Keratinocyte (primary cell): ENCODE results near the gene IFNW1. TPM values are rescaled to one million over a fixed set of nuclear protein-coding genes. Genes with fewer than 3 reads are reported as not detected.

Experiments used
- DNase-seq: peaks from one replicate; pipeline ENCODE4 v3.0.0-alpha.2; 2011; ENCODE audit warnings: low read depth, missing footprints, low spot score
- FAIRE-seq: peaks from 2 replicates; lab custom pipeline; 2011; peaks lifted over from hg19 to GRCh38; lab: Jason Lieb, UNC
- H2AFZ ChIP-seq: 2 replicates; pipeline ENCODE4 v1.6.0; 2012; ENCODE audit warnings: low read length, control low read depth, inconsistent platforms; ENCODE audit not compliant: control insufficient read depth
- H3K27ac ChIP-seq: 2 replicates; pipeline ENCODE4 v1.5.1; 2011; ENCODE audit warnings: low read length; ENCODE audit not compliant: control insufficient read depth, insufficient read depth
- H3K27me3 ChIP-seq: 3 replicates; pipeline ENCODE4 v1.6.0; 2011; ENCODE audit warnings: low read length; ENCODE audit not compliant: control insufficient read depth, insufficient read depth; ENCODE audit errors: extremely low read depth
- H3K36me3 ChIP-seq, 2 experiments: 2 replicates in 1 of 2; 3 replicates in 1 of 2; pipeline ENCODE4 v1.5.1; 2011; ENCODE audit warnings: low read length in 2 of 2, mild to moderate bottlenecking in 1 of 2; ENCODE audit not compliant: control insufficient read depth in 2 of 2, insufficient read depth in 2 of 2; ENCODE audit errors: extremely low read depth in 1 of 2
- H3K4me1 ChIP-seq: 3 replicates; pipeline ENCODE4 v1.5.1; 2011; ENCODE audit warnings: low read length; ENCODE audit not compliant: control insufficient read depth, insufficient read depth; ENCODE audit errors: extremely low read depth
- H3K4me2 ChIP-seq: 3 replicates; pipeline ENCODE4 v1.6.0; 2011; ENCODE audit warnings: low read depth, low read length; ENCODE audit not compliant: control insufficient read depth, insufficient read depth; ENCODE audit errors: extremely low read depth
- H3K4me3 ChIP-seq, 3 experiments: fragments of 200-600 bp in 1 of 3; sonication (generic) in 1 of 3; 2 replicates in 2 of 3; 3 replicates in 1 of 3; pipeline ENCODE4 v1.5.1; 2011 to 2016; ENCODE audit warnings: low read length in 3 of 3, mild to moderate bottlenecking in 3 of 3, control low read depth in 2 of 3, inconsistent platforms in 1 of 3, low read depth in 1 of 3, mixed read lengths in 1 of 3, mixed run types in 1 of 3, moderate library complexity in 1 of 3; ENCODE audit not compliant: control insufficient read depth in 2 of 3, insufficient read depth in 2 of 3; ENCODE audit errors: extremely low read depth in 1 of 3
- H3K79me2 ChIP-seq: 2 replicates; pipeline ENCODE4 v1.6.0; 2012; ENCODE audit warnings: low read length; ENCODE audit not compliant: control insufficient read depth, insufficient read depth
- H3K9ac ChIP-seq: 3 replicates; pipeline ENCODE4 v1.6.0; 2011; ENCODE audit warnings: low read length; ENCODE audit not compliant: control insufficient read depth, insufficient read depth; ENCODE audit errors: extremely low read depth
- H3K9me1 ChIP-seq: 3 replicates; pipeline ENCODE4 v1.6.0; 2011; ENCODE audit warnings: low read length; ENCODE audit not compliant: control insufficient read depth, insufficient read depth; ENCODE audit errors: extremely low read depth
- H3K9me3 ChIP-seq: 2 replicates; pipeline ENCODE4 v1.5.1; 2012; ENCODE audit warnings: low read depth, low read length; ENCODE audit not compliant: control insufficient read depth
- H4K20me1 ChIP-seq: 3 replicates; pipeline ENCODE4 v1.6.0; 2011; ENCODE audit warnings: low read length; ENCODE audit not compliant: control insufficient read depth, insufficient read depth; ENCODE audit errors: extremely low read depth
- CTCF ChIP-seq, 3 experiments: IDR thresholded peaks in 1 of 3; conservative IDR thresholded peaks in 1 of 3; optimal IDR thresholded peaks in 1 of 3; 2 replicates in 2 of 3; 3 replicates in 1 of 3; pipeline versions ENCODE3 to v1.5.1; 2011; ENCODE audit warnings: low read length in 3 of 3, mild to moderate bottlenecking in 3 of 3, moderate library complexity in 2 of 3, control low read depth in 1 of 3, inconsistent platforms in 1 of 3; ENCODE audit not compliant: insufficient read depth in 2 of 3; ENCODE audit errors: extremely low read depth in 1 of 3
- EZH2 ChIP-seq: IDR thresholded peaks from one replicate; pipeline ENCODE4 v1.6.1; 2012; ENCODE audit warnings: inconsistent platforms, mild to moderate bottlenecking, low read length, moderate library complexity
- dilution Hi-C: fragments of 300-500 bp; cut with MboI; formaldehyde crosslinking; loops from one replicate; pipeline ENCODE4 v1.7.0; 2020; ENCODE audit warnings: low sequenced_read_pairs; ENCODE audit not compliant: extremely low pct_ligation_motif_present
- polyA plus RNA-seq, 5 experiments: library from polyadenylated mRNA; depleted of rRNA in 3 of 5; stranded (reverse) in 3 of 5; stranded (forward) in 1 of 5; unstranded in 1 of 5; fragments of >200 nt; gene quantifications; 1 replicate in 1 of 5; 2 replicates in 3 of 5; 3 replicates in 1 of 5; pipeline versions ENCODE4 v1.2.1 to v1.2.3, GENCODE V29; 2011 to 2012; ENCODE audit warnings: missing spikeins in 2 of 5, low read depth in 1 of 5, low replicate concordance in 1 of 5

The IFNW1 gene
- polyA plus RNA-seq, 1 donor (not counting 4 experiments of a cell fraction or from before 2014, with no cell fraction given): not detected

GRCh38 chr9:21121079-21121478 lies 20.6 kb downstream of the IFNW1 start:
- no peaks in the 10 kb centered on the region for H3K9me1 ChIP-seq
- DNase-seq: no peak
- H3K4me2 ChIP-seq: no peak overlapping the region
- no peaks in the 10 kb centered on the region for H3K9me3 ChIP-seq
- H3K27ac ChIP-seq: no peak overlapping the region
- H3K79me2 ChIP-seq: no peaks in the 10 kb centered on the region
- H3K9ac ChIP-seq: no peak overlapping the region
- H2AFZ ChIP-seq: no peak overlapping the region
- TF ChIP-seq CTCF (optimal IDR thresholded peaks at IDR 0.05 in 1 of 3, IDR thresholded peaks at IDR 0.05 in 1 of 3, conservative IDR thresholded peaks at IDR 0.05 in 1 of 3; ENCODE audit: extremely low read depth in 1 of 3, insufficient read depth in 2 of 3, low read length in 3 of 3): no peak
- TF ChIP-seq EZH2: no peak
- dilution Hi-C loops: no loop called here
- no peak for FAIRE-seq
- H3K4me1 ChIP-seq: no peaks in the 10 kb centered on the region
- H3K36me3 ChIP-seq: no peaks in the 10 kb centered on the region
- peaks cover 17% of the 10 kb centered on the region for H3K27me3 ChIP-seq
- H3K4me3 ChIP-seq: no peak overlapping the region
- H4K20me1 ChIP-seq: no peaks in the 10 kb centered on the region

GRCh38 chr9:21119093-21119770 lies 22.4 kb downstream of the IFNW1 start:
- H3K9me1 ChIP-seq: no peaks in the 10 kb centered on the region
- H3K27me3 ChIP-seq: peaks cover 17% of the 10 kb centered on the region
- FAIRE-seq: no peak
- H3K9ac ChIP-seq: no peak overlapping the region
- H4K20me1 ChIP-seq: no peaks in the 10 kb centered on the region
- no peaks in the 10 kb centered on the region for H3K79me2 ChIP-seq
- TF ChIP-seq CTCF (optimal IDR thresholded peaks at IDR 0.05 in 1 of 3, IDR thresholded peaks at IDR 0.05 in 1 of 3, conservative IDR thresholded peaks at IDR 0.05 in 1 of 3; ENCODE audit: extremely low read depth in 1 of 3, insufficient read depth in 2 of 3, low read length in 3 of 3) (no peak), EZH2 (no peak)
- H2AFZ ChIP-seq: no peak overlapping the region
- H3K4me1 ChIP-seq: no peaks in the 10 kb centered on the region
- dilution Hi-C loops: no loop called here
- H3K27ac ChIP-seq: no peak overlapping the region
- no peak for DNase-seq
- H3K36me3 ChIP-seq: no peaks in the 10 kb centered on the region
- H3K9me3 ChIP-seq: no peaks in the 10 kb centered on the region
- no peak overlapping the region for H3K4me2 ChIP-seq
- no peak overlapping the region for H3K4me3 ChIP-seq
